Endothelial cell of umbilical vein (primary cell): ENCODE measurements around the gene CSRP1.

ENCODE experiments used
- POLR2A ChIP-seq: IDR thresholded peaks from 2 replicates; pipeline ENCODE4 v1.6.1; 2012; ENCODE audit warnings: low read depth, mild to moderate bottlenecking, control low read depth, low read length
- TF ChIP-seq, protein P1 (sequence below), 2 donors: IDR thresholded peaks; 1 replicate in 1 of 2; 2 replicates in 1 of 2; pipeline ENCODE4 v1.5.1; 2011; ENCODE audit warnings: low read length in 2 of 2, mild to moderate bottlenecking in 2 of 2, moderate library complexity in 2 of 2, control low read depth in 1 of 2, inconsistent platforms in 1 of 2, low read depth in 1 of 2; ENCODE audit not compliant: insufficient read depth in 1 of 2; ENCODE audit errors: extremely low read depth in 1 of 2

DNA sequence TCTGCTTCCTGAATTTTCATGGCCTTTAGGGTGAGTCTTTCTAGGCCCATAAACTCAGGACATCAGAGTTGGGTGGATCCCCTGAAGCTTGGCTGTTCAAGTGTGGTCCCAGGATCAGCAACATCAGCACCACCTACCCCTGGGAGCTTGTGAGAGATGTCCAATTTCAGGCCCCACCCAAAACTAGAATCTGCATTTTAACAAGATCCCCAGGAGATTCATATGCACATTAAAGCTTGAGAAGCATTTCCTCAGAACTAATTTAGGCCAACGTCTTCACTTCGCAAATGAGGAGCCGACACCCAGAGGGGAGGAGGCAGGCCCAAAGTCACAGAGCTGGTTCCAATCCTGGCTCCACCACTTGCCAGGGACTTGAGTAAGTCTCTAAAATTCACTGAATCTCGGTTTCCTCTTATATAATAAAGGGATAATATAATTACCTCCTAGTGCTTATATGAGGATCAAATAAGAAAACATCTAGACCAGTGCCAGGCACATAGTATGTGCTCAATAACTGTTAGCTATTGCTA is 27.7 kb downstream of the CSRP1 start:
- TF ChIP-seq, protein P1, sequence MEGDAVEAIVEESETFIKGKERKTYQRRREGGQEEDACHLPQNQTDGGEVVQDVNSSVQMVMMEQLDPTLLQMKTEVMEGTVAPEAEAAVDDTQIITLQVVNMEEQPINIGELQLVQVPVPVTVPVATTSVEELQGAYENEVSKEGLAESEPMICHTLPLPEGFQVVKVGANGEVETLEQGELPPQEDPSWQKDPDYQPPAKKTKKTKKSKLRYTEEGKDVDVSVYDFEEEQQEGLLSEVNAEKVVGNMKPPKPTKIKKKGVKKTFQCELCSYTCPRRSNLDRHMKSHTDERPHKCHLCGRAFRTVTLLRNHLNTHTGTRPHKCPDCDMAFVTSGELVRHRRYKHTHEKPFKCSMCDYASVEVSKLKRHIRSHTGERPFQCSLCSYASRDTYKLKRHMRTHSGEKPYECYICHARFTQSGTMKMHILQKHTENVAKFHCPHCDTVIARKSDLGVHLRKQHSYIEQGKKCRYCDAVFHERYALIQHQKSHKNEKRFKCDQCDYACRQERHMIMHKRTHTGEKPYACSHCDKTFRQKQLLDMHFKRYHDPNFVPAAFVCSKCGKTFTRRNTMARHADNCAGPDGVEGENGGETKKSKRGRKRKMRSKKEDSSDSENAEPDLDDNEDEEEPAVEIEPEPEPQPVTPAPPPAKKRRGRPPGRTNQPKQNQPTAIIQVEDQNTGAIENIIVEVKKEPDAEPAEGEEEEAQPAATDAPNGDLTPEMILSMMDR (IDR thresholded peaks at IDR 0.05; ENCODE audit: extremely low read depth in 1 of 2, insufficient read depth in 1 of 2, low read depth in 1 of 2, low read length in 2 of 2): no peak
- no peak for TF ChIP-seq POLR2A
